ENCODE measurements around the gene COL7A1. TPM values are rescaled to one million over a fixed set of nuclear protein-coding genes. Genes with fewer than 3 reads are reported as not detected.
"Not testable (repeated sequence)": the region's sequence is repeated elsewhere in the genome, so short reads cannot be mapped to it uniquely, and the experiment has no call there.

Gene COL7A1
- total RNA-seq, 8 experiments from 2014 or later = 7.0 to 27.9 (median 13.0) TPM

DNA sequence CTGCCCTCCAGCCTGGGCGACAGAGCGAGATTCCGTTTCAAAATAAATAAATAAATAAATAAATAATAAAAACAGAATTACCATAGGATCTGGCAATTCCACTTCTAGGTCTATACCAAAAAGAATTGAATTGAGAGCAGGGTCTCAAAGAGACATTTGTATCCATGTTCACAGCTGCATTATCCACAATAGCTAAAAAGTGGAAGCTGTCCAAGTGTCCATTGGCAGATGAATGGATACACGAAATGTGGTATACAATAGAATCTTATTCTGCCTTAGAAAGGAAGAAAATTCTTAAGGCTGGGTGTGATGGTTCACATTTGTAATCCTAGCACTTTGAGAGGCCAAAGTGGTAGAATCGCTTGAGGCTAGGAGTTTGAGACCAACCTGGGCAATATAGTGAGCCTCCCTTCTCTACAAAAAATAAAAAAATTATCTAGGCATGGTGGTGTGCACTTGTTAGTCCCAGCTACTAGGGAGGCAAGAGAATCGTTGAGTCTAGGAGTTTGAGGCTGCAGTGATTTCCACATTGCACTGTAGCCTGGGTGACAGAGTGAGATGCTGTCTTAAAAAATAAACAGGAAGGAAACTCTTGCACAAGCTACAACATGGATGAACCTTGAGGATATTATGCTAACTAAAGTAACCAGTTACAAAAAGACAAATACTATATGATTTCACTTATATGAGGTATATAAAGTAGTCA is 62.7 kb downstream of the COL7A1 start:
- in situ Hi-C loops (cut with MboI; ENCODE audit: low pct_unique_long_range_greater_than_20kb in 2 of 9, low sequenced_read_pairs in 9 of 9, unreplicated experiment in 9 of 9) = no loop called here
- H3K27ac ChIP-seq = no peak overlapping the region
- 83 to 100% (median 95%) methylated on average over 1 to 6 of the region's 6 CpGs; no CpG with 5 or more reads in 1 of the 10 experiments for WGBS, 10 experiments

GRCh38 chr3:48530701-48531100 is 64.4 kb downstream of the COL7A1 start:
- in situ Hi-C loops (cut with MboI; ENCODE audit: low pct_unique_long_range_greater_than_20kb in 2 of 9, low sequenced_read_pairs in 9 of 9, unreplicated experiment in 9 of 9); H3K27ac ChIP-seq; H3K4me3 ChIP-seq; H3K4me1 ChIP-seq (replicated peaks in 1 of 2); ATAC-seq (replicated peaks in 6 of 8): not testable (repeated sequence)
- 80 to 100% (median 98%) methylated on average over 1 to 4 of the region's 4 CpGs; no CpG with 5 or more reads in 1 of the 10 experiments for WGBS, 10 experiments

More for the DNA sequence above, 62.7 kb downstream of the COL7A1 start:
- no peak for ATAC-seq (replicated peaks in 6 of 8)
- Histone ChIP-seq H3K4me1 (replicated peaks in 1 of 2) (no peaks in the 10 kb centered on the region), H3K4me3 (no peak overlapping the region)

DNA sequence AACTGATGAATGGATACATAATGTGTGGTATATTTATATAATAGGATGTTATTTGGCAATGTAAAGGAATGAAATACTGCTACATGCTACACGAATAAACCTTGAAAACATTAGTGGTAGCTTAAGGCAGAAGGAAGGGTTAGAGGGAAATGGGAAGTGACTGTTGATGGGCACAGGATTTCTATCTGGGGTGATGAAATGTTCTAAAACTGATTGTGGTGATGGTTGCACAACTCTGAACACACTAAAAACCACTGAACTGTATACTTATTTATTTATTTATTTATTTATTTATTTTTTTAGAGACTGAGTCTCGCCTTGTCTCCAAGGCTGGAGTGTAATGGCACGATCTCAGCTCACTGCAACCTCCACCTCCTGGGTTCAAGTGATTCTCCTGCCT is 66.4 kb downstream of the COL7A1 start:
- H3K4me3 ChIP-seq = no peak overlapping the region
- H3K4me1 ChIP-seq (replicated peaks in 1 of 2) = no peaks in the 10 kb centered on the region
- H3K27ac ChIP-seq = no peak overlapping the region
- ATAC-seq (replicated peaks in 6 of 8) = no peak
- in situ Hi-C loops (cut with MboI; ENCODE audit: low pct_unique_long_range_greater_than_20kb in 2 of 9, low sequenced_read_pairs in 9 of 9, unreplicated experiment in 9 of 9) = no loop called here
- WGBS, 10 experiments = 73 to 100% (median 92%) methylated on average over 1 to 3 of the region's 3 CpGs; no CpG with 5 or more reads in 2 of the 10 experiments

- ATAC-seq (replicated peaks in 6 of 8) = no peak
- in situ Hi-C loops (cut with MboI; ENCODE audit: low pct_unique_long_range_greater_than_20kb in 2 of 9, low sequenced_read_pairs in 9 of 9, unreplicated experiment in 9 of 9) = no loop called here
- no peak overlapping the region for H3K4me3 ChIP-seq
- H3K27ac ChIP-seq = no peak overlapping the region
- WGBS, 10 experiments = 86 to 100% (median 96%) methylated on average over 4 to 9 of the region's 9 CpGs; no CpG with 5 or more reads in 3 of the 10 experiments
- H3K4me1 ChIP-seq (replicated peaks in 1 of 2) = no peaks in the 10 kb centered on the region
Measured at GRCh38 chr3:48528048-48528447, 67.1 kb downstream of the COL7A1 start.

DNA sequence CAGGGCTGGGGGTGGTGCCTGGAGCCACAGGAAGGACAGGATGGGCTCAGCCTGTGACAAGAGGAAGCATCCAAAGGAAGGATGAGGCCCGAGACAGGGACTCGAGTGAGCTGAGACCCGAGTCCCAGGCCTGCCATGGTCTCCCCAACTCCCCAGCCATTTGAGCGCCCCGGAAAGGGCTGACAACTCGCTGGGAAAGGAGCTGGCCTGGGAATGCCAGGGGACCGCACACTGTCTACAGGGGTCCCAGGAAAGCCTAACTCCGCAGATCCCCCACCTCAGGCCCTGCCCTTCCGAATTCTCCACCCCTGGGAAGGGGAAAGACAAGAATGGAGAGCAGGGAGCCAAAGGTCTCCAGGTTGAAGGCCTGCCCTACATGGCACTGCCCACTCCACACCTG is 70.2 kb downstream of the COL7A1 start:
- WGBS, 10 experiments = 100% methylated on average over 3 of the region's 9 CpGs; no CpG with 5 or more reads in 9 of the 10 experiments
- ATAC-seq (replicated peaks in 6 of 8) = no peak
- no peak overlapping the region for H3K4me3 ChIP-seq
- in situ Hi-C loops (cut with MboI; ENCODE audit: low pct_unique_long_range_greater_than_20kb in 2 of 9, low sequenced_read_pairs in 9 of 9, unreplicated experiment in 9 of 9) = no loop called here
- H3K4me1 ChIP-seq (replicated peaks in 1 of 2) = no peaks in the 10 kb centered on the region
- no peak overlapping the region for H3K27ac ChIP-seq

DNA sequence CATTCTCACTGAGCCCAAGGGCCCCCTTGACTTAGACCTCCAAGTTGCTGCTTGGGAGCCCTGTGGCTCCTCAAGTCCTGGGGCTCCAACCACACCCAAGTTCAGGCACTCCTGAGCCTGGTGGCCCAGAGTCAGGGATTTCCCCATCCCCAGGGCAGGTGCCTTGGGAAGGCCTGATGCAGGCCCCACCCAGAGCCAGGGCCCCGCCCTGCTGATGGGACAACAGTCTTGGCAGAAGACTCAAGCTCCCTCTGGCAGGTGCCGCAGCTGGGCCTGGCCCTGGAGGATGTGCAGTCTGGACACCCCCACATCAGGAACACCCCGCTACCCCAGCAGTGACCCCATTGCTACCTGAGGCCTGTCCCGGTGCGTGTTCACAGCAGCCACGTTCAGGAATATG is 73.5 kb downstream of the COL7A1 start:
- no peak overlapping the region for H3K27ac ChIP-seq
- ATAC-seq (replicated peaks in 6 of 8) = peak in 1 of 8 experiments; percentile 46
- H3K4me1 ChIP-seq (replicated peaks in 1 of 2) = no peaks in the 10 kb centered on the region
- in situ Hi-C loops (cut with MboI; ENCODE audit: low pct_unique_long_range_greater_than_20kb in 2 of 9, low sequenced_read_pairs in 9 of 9, unreplicated experiment in 9 of 9) = no loop called here
- 100% methylated on average over 1 of the region's 6 CpGs; no CpG with 5 or more reads in 9 of the 10 experiments for WGBS, 10 experiments
- H3K4me3 ChIP-seq = no peak overlapping the region

DNA sequence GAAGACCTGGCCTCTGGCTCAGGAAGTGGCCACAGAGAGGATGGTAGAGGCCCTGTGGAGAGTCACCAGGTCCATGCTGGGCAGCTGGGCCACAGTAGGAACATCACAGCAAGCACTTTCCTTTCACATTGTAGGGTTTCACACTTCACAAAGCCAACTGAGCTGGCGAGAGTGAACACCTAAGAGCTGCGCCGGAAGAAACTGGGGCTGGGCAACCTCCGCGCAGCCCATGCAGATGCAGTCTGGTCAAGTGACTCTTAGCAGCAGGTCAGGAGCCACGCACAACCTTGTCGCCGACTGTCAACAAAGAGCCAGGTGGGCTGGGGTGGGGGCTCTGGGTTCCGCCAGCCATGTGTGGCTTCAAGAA is 75.9 kb downstream of the COL7A1 start:
- in situ Hi-C loops (cut with MboI; ENCODE audit: low pct_unique_long_range_greater_than_20kb in 2 of 9, low sequenced_read_pairs in 9 of 9, unreplicated experiment in 9 of 9) = no loop called here
- WGBS, 10 experiments = 86 to 100% (median 98%) methylated on average over 1 to 6 of the region's 9 CpGs; no CpG with 5 or more reads in 7 of the 10 experiments
- ATAC-seq (replicated peaks in 6 of 8) = no peak
- H3K4me3 ChIP-seq = no peak overlapping the region
- no peaks in the 10 kb centered on the region for H3K4me1 ChIP-seq (replicated peaks in 1 of 2)
- no peak overlapping the region for H3K27ac ChIP-seq

DNA sequence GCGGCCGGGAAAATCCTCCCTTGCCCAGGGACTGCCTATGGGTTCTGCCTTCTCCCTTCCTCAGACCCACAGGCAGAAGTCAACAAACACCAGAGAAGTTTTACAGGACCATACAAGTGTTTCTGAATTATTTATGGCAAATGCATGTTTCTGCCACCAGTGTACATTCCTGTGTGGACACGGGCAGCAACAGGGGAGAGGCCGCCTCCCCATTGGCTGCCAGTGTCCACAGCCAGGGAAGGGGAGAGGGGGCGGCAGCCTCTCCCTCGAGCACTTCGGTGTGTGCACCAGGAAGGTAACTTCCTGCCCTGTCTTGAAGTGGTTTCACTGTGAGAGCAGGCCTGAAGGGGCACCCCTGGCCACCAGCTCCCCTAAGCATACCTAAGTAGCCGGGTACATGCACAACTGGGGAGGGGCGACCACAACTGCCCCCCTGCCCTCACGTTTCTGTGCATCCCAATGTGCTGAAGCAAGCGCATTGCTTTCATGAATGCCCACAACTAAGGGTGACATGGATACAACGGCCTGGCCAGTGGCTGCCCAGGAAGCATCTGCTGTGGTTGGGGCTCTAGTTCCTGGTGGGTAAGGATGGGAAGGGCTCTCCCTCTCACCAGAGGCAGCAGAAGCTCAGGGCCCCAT is 76.4 kb downstream of the COL7A1 start:
- ATAC-seq (replicated peaks in 6 of 8) = peak in 3 of 8 experiments; percentile 29 to 73 (median 41)
- H3K4me1 ChIP-seq (replicated peaks in 1 of 2) = no peaks in the 10 kb centered on the region
- WGBS, 10 experiments = 50 to 100% (median 93%) methylated on average over 1 to 3 of the region's 12 CpGs; no CpG with 5 or more reads in 3 of the 10 experiments
- in situ Hi-C loops (cut with MboI; ENCODE audit: low pct_unique_long_range_greater_than_20kb in 2 of 9, low sequenced_read_pairs in 9 of 9, unreplicated experiment in 9 of 9) = no loop called here
- no peak overlapping the region for H3K27ac ChIP-seq
- no peak overlapping the region for H3K4me3 ChIP-seq

DNA sequence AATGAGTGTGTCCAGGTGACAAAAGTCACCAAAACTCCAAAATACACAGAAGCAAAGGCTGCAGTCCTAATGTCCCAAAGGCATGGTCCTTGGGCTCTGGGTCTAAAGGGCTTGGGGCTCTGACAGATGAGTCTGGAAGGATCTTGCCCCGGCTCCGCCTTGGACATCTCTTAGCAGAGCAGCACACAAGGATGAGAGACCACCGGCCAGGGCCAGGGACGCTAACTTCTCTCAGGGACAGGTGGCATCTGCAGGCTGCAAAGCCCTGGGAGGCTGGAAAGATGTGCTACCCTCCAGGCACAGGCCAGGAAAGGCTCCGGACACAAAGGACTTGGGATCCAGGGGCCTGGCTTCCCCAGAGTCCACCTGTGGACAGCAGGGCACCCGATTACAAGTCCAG is 77.1 kb downstream of the COL7A1 start:
- in situ Hi-C loops (cut with MboI; ENCODE audit: low pct_unique_long_range_greater_than_20kb in 2 of 9, low sequenced_read_pairs in 9 of 9, unreplicated experiment in 9 of 9) = no loop called here
- no peak for ATAC-seq (replicated peaks in 6 of 8)
- Histone ChIP-seq H3K27ac (no peak overlapping the region), H3K4me1 (replicated peaks in 1 of 2) (no peaks in the 10 kb centered on the region), H3K4me3 (no peak overlapping the region)
- 50 to 100% (median 83%) methylated on average over 1 to 3 of the region's 6 CpGs; no CpG with 5 or more reads in 6 of the 10 experiments for WGBS, 10 experiments

DNA sequence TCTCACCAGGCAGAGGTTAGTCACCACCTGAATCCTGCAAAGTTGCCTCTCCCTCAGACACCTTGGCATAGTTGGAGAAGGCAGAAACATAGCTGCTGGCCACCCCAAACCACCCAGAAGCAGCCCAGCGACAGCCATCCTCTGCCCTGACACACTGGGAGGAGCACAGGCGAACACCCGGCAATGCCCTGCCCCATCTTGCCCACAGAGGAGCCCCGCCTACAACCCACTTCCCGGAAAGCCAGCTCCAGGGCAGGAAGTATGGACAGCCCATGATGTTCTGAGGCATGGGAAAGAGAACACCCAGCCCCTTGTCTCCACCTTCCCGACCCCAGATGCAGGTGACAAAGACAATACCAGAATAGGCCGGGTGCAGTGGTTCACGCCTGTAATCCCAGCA is 78.6 kb downstream of the COL7A1 start:
- Histone ChIP-seq H3K27ac (no peak overlapping the region), H3K4me3 (no peak overlapping the region), H3K4me1 (replicated peaks in 1 of 2) (no peaks in the 10 kb centered on the region)
- 88 to 90% (median 90%) methylated on average over 2 to 5 of the region's 8 CpGs; no CpG with 5 or more reads in 6 of the 10 experiments for WGBS, 10 experiments
- in situ Hi-C loops (cut with MboI; ENCODE audit: low pct_unique_long_range_greater_than_20kb in 2 of 9, low sequenced_read_pairs in 9 of 9, unreplicated experiment in 9 of 9) = no loop called here
- peak in 2 of 8 experiments; percentile 53 to 59 for ATAC-seq (replicated peaks in 6 of 8)

GRCh38 chr3:48514431-48515227 is 80.5 kb downstream of the COL7A1 start:
- in situ Hi-C loops (cut with MboI; ENCODE audit: low pct_unique_long_range_greater_than_20kb in 2 of 9, low sequenced_read_pairs in 9 of 9, unreplicated experiment in 9 of 9) = no loop called here
- ATAC-seq (replicated peaks in 6 of 8) = no peak
- 40 to 100% (median 96%) methylated on average over 1 to 5 of the region's 8 CpGs; no CpG with 5 or more reads in 3 of the 10 experiments for WGBS, 10 experiments
- H3K4me3 ChIP-seq = no peak overlapping the region
- H3K27ac ChIP-seq = no peak overlapping the region
- H3K4me1 ChIP-seq (replicated peaks in 1 of 2) = no peaks in the 10 kb centered on the region

Data from motor neuron (in vitro differentiated cells).